PC-3 (cell line): ENCODE data around the gene DUS1L. TPM values are rescaled to one million over a fixed set of nuclear protein-coding genes. Genes with fewer than 3 reads are reported as not detected.

Experiments
- ATAC-seq: fragments of 200-7000 bp; cut with Tn5 transposase; 2 replicates; pipeline ENCODE4 v1.9.1; 2020; ENCODE audit warnings: mild to moderate bottlenecking, moderate library complexity
- BruUV-seq: library from RNA; stranded (reverse); fragments of 400-500 nt; replicated peaks from 2 replicates; lab custom pipeline; 2021; lab: Mats Ljungman, UMichigan
- CTCF ChIA-PET: fragments of 300-600 bp; sonication (Branson Sonifier 250); formaldehyde crosslinking; loops from one replicate; lab custom pipeline; 2022; ENCODE audit warnings: antibody characterized with exemption; lab: Charles Lee
- POLR2A ChIA-PET: fragments of 300-600 bp; sonication (Branson Sonifier 250); formaldehyde crosslinking; loops from one replicate; lab custom pipeline; 2022; ENCODE audit warnings: antibody characterized with exemption; ENCODE audit not compliant: unreplicated experiment; lab: Charles Lee
- DNase-seq: peaks from one replicate; pipeline ENCODE4 v3.0.0-alpha.2; 2015
- H2AFZ ChIP-seq: fragments of 300-600 bp; sonication (generic); 2 replicates; pipeline ENCODE4 v1.6.0; 2016; ENCODE audit warnings: antibody characterized with exemption, low read length
- H3F3A ChIP-seq: fragments of 300-600 bp; sonication (generic); one replicate; pipeline ENCODE4 v1.6.0; 2017; ENCODE audit warnings: antibody characterized with exemption, low read length, control low read depth, mild to moderate bottlenecking; ENCODE audit not compliant: unreplicated experiment
- H3K27ac ChIP-seq: fragments of 300-600 bp; sonication (generic); 2 replicates; pipeline ENCODE4 v1.5.1; 2016; ENCODE audit warnings: mild to moderate bottlenecking, low read length
- H3K27me3 ChIP-seq: fragments of 300-600 bp; sonication (generic); 2 replicates; pipeline ENCODE4 v1.6.1; 2016; ENCODE audit warnings: low read length, mixed read lengths
- H3K36me3 ChIP-seq: fragments of 300-600 bp; sonication (generic); 2 replicates; pipeline ENCODE4 v1.6.1; 2016; ENCODE audit warnings: low read depth, mixed run types, low read length, mixed read lengths
- H3K4me1 ChIP-seq: fragments of 300-600 bp; sonication (generic); 2 replicates; pipeline ENCODE4 v1.5.1; 2016; ENCODE audit warnings: low read length; ENCODE audit not compliant: insufficient read depth
- H3K4me2 ChIP-seq: fragments of 300-600 bp; sonication (generic); 2 replicates; pipeline ENCODE4 v1.6.0; 2016; ENCODE audit warnings: low read length
- H3K4me3 ChIP-seq: fragments of 300-600 bp; sonication (generic); 2 replicates; pipeline ENCODE4 v1.5.1; 2016; ENCODE audit warnings: mild to moderate bottlenecking, low read length, mixed read lengths
- H3K79me2 ChIP-seq: fragments of 300-600 bp; sonication (generic); 2 replicates; pipeline ENCODE4 v1.6.1; 2017; ENCODE audit warnings: low read length, mixed read lengths
- H3K9ac ChIP-seq: fragments of 300-600 bp; sonication (generic); 2 replicates; pipeline ENCODE4 v1.6.0; 2016; ENCODE audit warnings: mild to moderate bottlenecking, low read length
- H3K9me2 ChIP-seq: fragments of 300-600 bp; sonication (generic); replicated peaks from 2 replicates; pipeline ENCODE4 v1.6.1; 2016; ENCODE audit warnings: mixed run types, low read length, mixed read lengths
- H3K9me3 ChIP-seq: fragments of 300-600 bp; sonication (generic); 2 replicates; pipeline ENCODE4 v1.6.1; 2016; ENCODE audit warnings: low read length, mixed read lengths
- H4K20me1 ChIP-seq: fragments of 300-600 bp; sonication (generic); 2 replicates; pipeline ENCODE4 v1.6.1; 2016; ENCODE audit warnings: low read length, mixed read lengths
- CTCF ChIP-seq: fragments of 300-600 bp; sonication (generic); conservative IDR thresholded peaks from 2 replicates; pipeline ENCODE4 v1.5.1; 2017; ENCODE audit warnings: antibody characterized with exemption, low read depth, mild to moderate bottlenecking, low read length
- EZH2 ChIP-seq: fragments of 300-600 bp; sonication (generic); IDR thresholded peaks from one replicate; pipeline ENCODE4 v1.6.1; 2017; ENCODE audit warnings: antibody characterized with exemption, mild to moderate bottlenecking, low read length; ENCODE audit not compliant: unreplicated experiment
- EZH2phosphoT487 ChIP-seq: fragments of 300-600 bp; sonication (generic); IDR thresholded peaks from 2 replicates; pipeline ENCODE4 v1.6.1; 2018; ENCODE audit warnings: mild to moderate bottlenecking, antibody characterized with exemption, low read length, borderline replicate concordance
- intact Hi-C: fragments of 100-400 bp; cut with micrococcal nuclease; formaldehyde crosslinking; loops from 2 replicates; pipeline ENCODE4 v1.9.0; 2023
- total RNA-seq: library from RNA; depleted of rRNA; stranded (reverse); fragments of >200 nt; gene quantifications from 2 replicates; pipeline ENCODE4 v1.2.3, GENCODE V29; 2014

DUS1L gene
- total RNA-seq, 1 experiment from 2014 or later = 205 TPM

GRCh38 chr17:82011617-82012187, 53.9 kb downstream of the DUS1L start:
- no TSS peak for BruUV-seq
- Histone ChIP-seq H4K20me1 (no peaks in the 10 kb centered on the region), H3K9me3 (no peaks in the 10 kb centered on the region), H3K4me3 (no peak overlapping the region), H3K9ac (no peak overlapping the region), H3K9me2 (no peaks in the 10 kb centered on the region), H3K79me2 (no peaks in the 10 kb centered on the region), H3K27me3 (no peaks in the 10 kb centered on the region), H3K36me3 (no peaks in the 10 kb centered on the region), H2AFZ (no peak overlapping the region), H3K27ac (no peak overlapping the region), H3K4me2 (no peak overlapping the region), H3F3A (no peaks in the 10 kb centered on the region), H3K4me1 (no peaks in the 10 kb centered on the region)
- TF ChIP-seq EZH2phosphoT487 = no peak
- no peak for ATAC-seq
- ChIA-PET CTCF (no interaction called here), POLR2A (no interaction called here)
- DNase-seq = no peak
- intact Hi-C loops = no loop called here

- Histone ChIP-seq H3K27me3 (no peaks in the 10 kb centered on the region), H3K27ac (no peak overlapping the region), H3K9me3 (no peaks in the 10 kb centered on the region), H3K9ac (no peak overlapping the region), H3K4me1 (no peaks in the 10 kb centered on the region), H4K20me1 (no peaks in the 10 kb centered on the region), H3K9me2 (no peaks in the 10 kb centered on the region), H2AFZ (no peak overlapping the region), H3K36me3 (no peaks in the 10 kb centered on the region), H3F3A (no peaks in the 10 kb centered on the region), H3K79me2 (no peaks in the 10 kb centered on the region), H3K4me2 (no peak overlapping the region), H3K4me3 (no peak overlapping the region)
- DNase-seq = no peak
- no peak for TF ChIP-seq EZH2
- no peak for TF ChIP-seq CTCF
- no peak for TF ChIP-seq EZH2phosphoT487
- POLR2A ChIA-PET = no interaction called here
- ATAC-seq = no peak
- no TSS peak for BruUV-seq
- intact Hi-C loops = no loop called here
- CTCF ChIA-PET = no interaction called here
Observed at GRCh38 chr17:82010575-82011525, 54.8 kb downstream of the DUS1L start.

- TF ChIP-seq CTCF (no peak), EZH2phosphoT487 (no peak), EZH2 (no peak)
- ChIA-PET CTCF (no interaction called here), POLR2A (no interaction called here)
- H3K9me2 ChIP-seq = no peaks in the 10 kb centered on the region
- H3K27me3 ChIP-seq = no peaks in the 10 kb centered on the region
- no peaks in the 10 kb centered on the region for H3K9me3 ChIP-seq
- no peak overlapping the region for H2AFZ ChIP-seq
- ATAC-seq (no peak), DNase-seq (no peak)
- no peak overlapping the region for H3K4me2 ChIP-seq
- no peaks in the 10 kb centered on the region for H3F3A ChIP-seq
- H3K4me1 ChIP-seq = peaks cover 4% of the 10 kb centered on the region
- no peak overlapping the region for H3K27ac ChIP-seq
- intact Hi-C loops = no loop called here
- H3K36me3 ChIP-seq = no peaks in the 10 kb centered on the region
- no peak overlapping the region for H3K4me3 ChIP-seq
- H3K9ac ChIP-seq = no peak overlapping the region
- H4K20me1 ChIP-seq = no peaks in the 10 kb centered on the region
- no TSS peak for BruUV-seq
- no peaks in the 10 kb centered on the region for H3K79me2 ChIP-seq
Observed at GRCh38 chr17:82009413-82009812, 56.2 kb downstream of the DUS1L start.
